ENCODE data around the gene AGT.

DNA sequence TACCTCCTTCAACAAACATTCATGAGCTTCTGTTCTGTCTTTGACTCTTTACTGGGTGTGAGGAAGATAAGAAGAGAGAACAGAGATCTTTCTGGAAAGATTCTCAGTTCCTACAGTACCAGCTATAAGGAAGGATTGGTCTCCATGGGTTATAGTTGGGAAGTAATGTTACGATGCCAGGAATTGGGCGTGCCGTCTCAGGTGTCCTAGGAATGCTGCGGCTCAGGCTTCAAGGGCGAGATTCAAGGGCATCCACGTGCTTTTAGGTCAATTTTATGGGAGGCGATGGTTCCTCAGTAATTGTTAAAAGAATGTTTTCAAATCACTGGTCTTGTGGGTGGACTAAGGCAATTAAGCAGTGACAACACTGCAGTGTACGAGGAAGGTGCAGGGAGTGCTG, 44.4 kb downstream of the AGT start:
- no peak for TF ChIP-seq EZH2 (IDR thresholded peaks at IDR 0.05; ENCODE audit: low read length)
- TF ChIP-seq, protein P1, sequence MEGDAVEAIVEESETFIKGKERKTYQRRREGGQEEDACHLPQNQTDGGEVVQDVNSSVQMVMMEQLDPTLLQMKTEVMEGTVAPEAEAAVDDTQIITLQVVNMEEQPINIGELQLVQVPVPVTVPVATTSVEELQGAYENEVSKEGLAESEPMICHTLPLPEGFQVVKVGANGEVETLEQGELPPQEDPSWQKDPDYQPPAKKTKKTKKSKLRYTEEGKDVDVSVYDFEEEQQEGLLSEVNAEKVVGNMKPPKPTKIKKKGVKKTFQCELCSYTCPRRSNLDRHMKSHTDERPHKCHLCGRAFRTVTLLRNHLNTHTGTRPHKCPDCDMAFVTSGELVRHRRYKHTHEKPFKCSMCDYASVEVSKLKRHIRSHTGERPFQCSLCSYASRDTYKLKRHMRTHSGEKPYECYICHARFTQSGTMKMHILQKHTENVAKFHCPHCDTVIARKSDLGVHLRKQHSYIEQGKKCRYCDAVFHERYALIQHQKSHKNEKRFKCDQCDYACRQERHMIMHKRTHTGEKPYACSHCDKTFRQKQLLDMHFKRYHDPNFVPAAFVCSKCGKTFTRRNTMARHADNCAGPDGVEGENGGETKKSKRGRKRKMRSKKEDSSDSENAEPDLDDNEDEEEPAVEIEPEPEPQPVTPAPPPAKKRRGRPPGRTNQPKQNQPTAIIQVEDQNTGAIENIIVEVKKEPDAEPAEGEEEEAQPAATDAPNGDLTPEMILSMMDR (optimal IDR thresholded peaks at IDR 0.05 in 1 of 3, IDR thresholded peaks at IDR 0.05 in 1 of 3, conservative IDR thresholded peaks at IDR 0.05 in 1 of 3; ENCODE audit: extremely low read depth in 1 of 3, insufficient read depth in 2 of 3, low read length in 3 of 3): no peak
